Right cardiac atrium (tissue), 5 donors: ENCODE measurements around the gene CERS6. TPM values are rescaled to one million over a fixed set of nuclear protein-coding genes. Genes with fewer than 3 reads are reported as not detected.

ENCODE experiments used
- ATAC-seq, 2 donors: fragments of 200-7000 bp; cut with Tn5 transposase; one replicate each; pipeline versions ENCODE4 v1.8.0 to v1.9.1; 2020; ENCODE audit warnings: moderate library complexity in 2 of 2, mild to moderate bottlenecking in 1 of 2
- DNase-seq, 3 donors: peaks; one replicate each; pipeline ENCODE4 v3.0.0-alpha.2; 2020
- H3K27ac ChIP-seq: one replicate; pipeline ENCODE4 v1.5.1; 2013; ENCODE audit warnings: mild to moderate bottlenecking, low read length, control low read depth, moderate library complexity
- H3K27me3 ChIP-seq: one replicate; pipeline ENCODE4 v1.6.1; 2013; ENCODE audit not compliant: control insufficient read depth, insufficient read depth
- H3K4me1 ChIP-seq: one replicate; pipeline ENCODE4 v1.6.1; 2013; ENCODE audit warnings: low read length; ENCODE audit not compliant: control insufficient read depth, insufficient read depth
- H3K4me3 ChIP-seq: one replicate; pipeline ENCODE4 v1.5.1; 2013; ENCODE audit warnings: low read length, control low read depth
- H3K9me3 ChIP-seq: one replicate; pipeline ENCODE4 v1.6.1; 2013; ENCODE audit warnings: low read length; ENCODE audit not compliant: control insufficient read depth
- WGBS: extraction: QIAGEN DNeasy Blood & Tissue Kit; methylation state at CpG from one replicate; pipeline ENCODE4 v1.1.7; 2013; 5-methylcytosine and 5-hydroxymethylcytosine counted together
- intact Hi-C, 4 donors: fragments of 100-400 bp; cut with DNase I; formaldehyde crosslinking; loops; one replicate each; pipeline versions ENCODE4 v1.11.0 to v1.14.0; 2022 to 2023
- polyA plus RNA-seq: library from polyadenylated mRNA; stranded (reverse); fragments of 200-250 nt; gene quantifications from one replicate; pipeline ENCODE4 v1.2.3, GENCODE V29; 2013
- total RNA-seq, 4 donors: library from RNA; stranded (reverse); fragmentation: NEBNext Ultra II Directional; extraction: Animal tissue kit (Norgen Biotek cat#: 25700); gene quantifications; one replicate each; pipeline ENCODE4 v1.2.1, GENCODE V29; 2021
- donor health status: healthy with polysubstance abuse.
- donor health status: DM: no; HTN: yes; CAD: no.
- donor health status: DM: no; HTN: no; CAD: no.
- donor health status: DM: no; HTN: yes; CAD: no; lungs with severe emphysema.
- donor health status: DM: yes; HTN: yes; CAD: no.

The CERS6 gene
- total and polyA plus RNA-seq, 5 donors = 25.6 to 71.5 (median 48.9) TPM

DNA sequence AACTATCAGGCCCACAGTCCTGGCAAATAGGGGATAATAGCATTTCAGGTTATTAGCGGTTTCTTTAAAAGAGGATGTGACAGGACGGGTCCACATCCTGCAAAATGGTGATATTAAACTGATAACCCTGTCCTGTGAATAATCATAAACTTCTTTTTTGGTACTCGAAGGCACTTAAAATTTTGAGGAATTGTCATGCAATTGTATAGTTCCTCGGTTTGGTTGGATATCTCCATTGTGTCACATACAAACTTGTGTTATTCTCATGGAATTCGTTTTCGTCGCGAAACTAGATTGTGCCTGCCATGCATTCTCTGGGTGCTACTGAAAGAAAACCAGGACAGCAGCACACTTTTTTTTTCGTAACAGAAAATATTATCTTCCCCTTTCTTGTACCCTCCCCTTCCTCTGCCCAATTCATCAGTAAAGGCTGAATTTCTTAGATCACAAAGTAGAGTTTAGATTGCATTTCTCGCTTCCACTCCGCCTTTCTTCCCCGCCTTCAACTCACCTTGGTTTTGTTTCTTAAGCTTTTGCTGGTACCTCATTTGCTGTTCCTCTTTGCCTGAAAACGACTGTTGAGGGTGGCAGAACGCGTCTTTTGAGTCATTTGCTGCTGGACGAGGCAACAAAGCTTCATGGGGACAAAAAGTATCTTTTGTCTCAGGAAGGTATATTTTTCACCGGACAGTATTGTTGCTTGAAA lies 1.3 kb downstream of the CERS6 start:
- H3K9me3 ChIP-seq = no peaks in the 10 kb centered on the region
- WGBS = 18% methylated on average over 17 of the region's 17 CpGs
- no peak for DNase-seq
- ATAC-seq = no peak
- H3K4me1 ChIP-seq = no peaks in the 10 kb centered on the region
- H3K27ac ChIP-seq = peak overlapping the region; percentile 55
- peak overlapping the region; percentile 68 for H3K4me3 ChIP-seq
- no peaks in the 10 kb centered on the region for H3K27me3 ChIP-seq
- intact Hi-C loops = loop anchor here in 3 of 4 donors (5.0 to 10.0 kb wide), 3 partner anchors 127 to 227 kb away; no protein-coding TSS in a partner anchor

- H3K9me3 ChIP-seq = no peaks in the 10 kb centered on the region
- H3K27ac ChIP-seq = no peak overlapping the region
- H3K4me3 ChIP-seq = peak overlapping the region; percentile 68
- no peaks in the 10 kb centered on the region for H3K4me1 ChIP-seq
- DNase-seq = no peak
- intact Hi-C loops = loop anchor here in 3 of 4 donors (5.0 to 10.0 kb wide), 3 partner anchors 127 to 227 kb away; no protein-coding TSS in a partner anchor
- H3K27me3 ChIP-seq = no peaks in the 10 kb centered on the region
- no peak for ATAC-seq
- 33% methylated on average over 1 of the region's 1 CpG for WGBS
These were observed 2.1 kb downstream of the CERS6 start for GRCh38 chr2:168458139-168458538.

GRCh38 chr2:168459256-168459655 lies 3.2 kb downstream of the CERS6 start:
- DNase-seq = no peak
- ATAC-seq = no peak
- Histone ChIP-seq H3K27ac (peak overlapping the region; percentile 22), H3K4me3 (no peak overlapping the region), H3K4me1 (no peaks in the 10 kb centered on the region), H3K27me3 (no peaks in the 10 kb centered on the region), H3K9me3 (no peaks in the 10 kb centered on the region)
- 93% methylated on average over 4 of the region's 4 CpGs for WGBS
- intact Hi-C loops = loop anchor here in 3 of 4 donors (5.0 to 10.0 kb wide), 3 partner anchors 126 to 226 kb away; no protein-coding TSS in a partner anchor

GRCh38 chr2:168460571-168460970 lies 4.5 kb downstream of the CERS6 start:
- no peak overlapping the region for H3K4me3 ChIP-seq
- DNase-seq = no peak
- peak overlapping the region; percentile 36 for H3K27ac ChIP-seq
- 59% methylated on average over 2 of the region's 2 CpGs for WGBS
- H3K4me1 ChIP-seq = no peaks in the 10 kb centered on the region
- no peak for ATAC-seq
- no peaks in the 10 kb centered on the region for H3K9me3 ChIP-seq
- no peaks in the 10 kb centered on the region for H3K27me3 ChIP-seq
- intact Hi-C loops = loop anchor here in 1 of 4 donors (10.0 kb wide), 1 partner anchor 64 kb away; no protein-coding TSS in a partner anchor

- Histone ChIP-seq H3K4me3 (no peak overlapping the region), H3K4me1 (no peaks in the 10 kb centered on the region), H3K27ac (no peak overlapping the region), H3K9me3 (no peaks in the 10 kb centered on the region), H3K27me3 (no peaks in the 10 kb centered on the region)
- ATAC-seq (no peak), DNase-seq (no peak)
- intact Hi-C loops = loop anchor here in 1 of 4 donors (10.0 kb wide), 1 partner anchor 63 kb away; no protein-coding TSS in a partner anchor
- 69% methylated on average over 2 of the region's 2 CpGs for WGBS
These were observed 5.3 kb downstream of the CERS6 start for GRCh38 chr2:168461178-168461941.

GRCh38 chr2:168461942-168462331 lies 5.9 kb downstream of the CERS6 start:
- Histone ChIP-seq H3K4me1 (no peaks in the 10 kb centered on the region), H3K27ac (no peak overlapping the region), H3K27me3 (no peaks in the 10 kb centered on the region), H3K9me3 (no peaks in the 10 kb centered on the region), H3K4me3 (no peak overlapping the region)
- DNase-seq (no peak), ATAC-seq (no peak)
- intact Hi-C loops = loop anchor here in 1 of 4 donors (10.0 kb wide), 1 partner anchor 63 kb away; no protein-coding TSS in a partner anchor
- 89% methylated on average over 2 of the region's 2 CpGs for WGBS

DNA sequence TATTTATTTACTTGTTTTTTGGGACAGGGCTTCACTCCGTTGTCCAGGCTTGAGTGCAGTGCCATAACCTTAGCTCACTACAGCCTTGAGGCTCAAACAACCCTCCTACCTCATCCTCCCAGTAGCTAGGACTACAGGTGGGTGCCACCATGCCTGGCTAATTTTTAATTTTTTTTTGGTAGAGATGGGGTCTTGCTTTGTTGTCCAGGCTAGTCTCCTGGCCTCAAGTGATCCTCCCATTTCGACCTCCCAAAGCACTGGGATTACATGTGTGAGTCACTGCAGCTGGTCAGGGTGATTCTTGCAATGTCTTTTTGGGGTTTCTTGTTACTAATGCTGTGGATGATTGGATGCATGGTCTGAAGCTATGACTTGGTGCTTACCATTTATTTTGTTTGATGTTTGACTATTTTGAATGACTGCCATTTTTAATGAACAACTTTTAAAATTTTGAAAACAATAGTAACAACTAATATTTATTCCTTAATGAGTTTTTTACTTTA lies 6.5 kb downstream of the CERS6 start:
- intact Hi-C loops = loop anchor here in 1 of 4 donors (10.0 kb wide), 1 partner anchor 62 kb away; no protein-coding TSS in a partner anchor
- H3K27ac ChIP-seq = no peak overlapping the region
- H3K4me1 ChIP-seq = no peaks in the 10 kb centered on the region
- no peak for DNase-seq
- no peaks in the 10 kb centered on the region for H3K27me3 ChIP-seq
- no peak overlapping the region for H3K4me3 ChIP-seq
- 93% methylated on average over 2 of the region's 2 CpGs for WGBS
- H3K9me3 ChIP-seq = no peaks in the 10 kb centered on the region
- ATAC-seq = no peak

DNA sequence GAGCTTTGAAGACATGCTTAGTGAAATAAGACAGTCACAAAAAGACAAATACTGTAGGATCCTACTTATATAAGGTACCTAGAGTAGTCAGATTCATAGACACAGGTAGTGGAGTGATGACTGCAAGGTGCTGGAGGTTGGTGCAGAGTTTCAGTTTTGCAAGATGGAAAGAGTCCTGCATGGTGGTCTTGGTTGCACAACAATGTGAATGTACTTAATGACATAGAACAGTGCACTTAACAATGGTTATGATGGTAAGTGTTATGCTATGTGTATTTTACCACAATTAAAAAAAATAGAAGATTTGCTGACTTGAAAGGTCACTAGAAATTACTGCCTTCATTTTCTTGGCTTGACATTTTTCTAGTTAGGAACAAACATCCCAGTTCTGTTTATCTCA lies 9.5 kb downstream of the CERS6 start:
- intact Hi-C loops = loop anchor here in 1 of 4 donors (10.0 kb wide), 1 partner anchor 59 kb away; no protein-coding TSS in a partner anchor
- Histone ChIP-seq H3K27ac (no peak overlapping the region), H3K9me3 (no peaks in the 10 kb centered on the region), H3K27me3 (no peaks in the 10 kb centered on the region), H3K4me3 (no peak overlapping the region), H3K4me1 (peaks cover 4% of the 10 kb centered on the region)
- ATAC-seq (no peak), DNase-seq (no peak)

DNA sequence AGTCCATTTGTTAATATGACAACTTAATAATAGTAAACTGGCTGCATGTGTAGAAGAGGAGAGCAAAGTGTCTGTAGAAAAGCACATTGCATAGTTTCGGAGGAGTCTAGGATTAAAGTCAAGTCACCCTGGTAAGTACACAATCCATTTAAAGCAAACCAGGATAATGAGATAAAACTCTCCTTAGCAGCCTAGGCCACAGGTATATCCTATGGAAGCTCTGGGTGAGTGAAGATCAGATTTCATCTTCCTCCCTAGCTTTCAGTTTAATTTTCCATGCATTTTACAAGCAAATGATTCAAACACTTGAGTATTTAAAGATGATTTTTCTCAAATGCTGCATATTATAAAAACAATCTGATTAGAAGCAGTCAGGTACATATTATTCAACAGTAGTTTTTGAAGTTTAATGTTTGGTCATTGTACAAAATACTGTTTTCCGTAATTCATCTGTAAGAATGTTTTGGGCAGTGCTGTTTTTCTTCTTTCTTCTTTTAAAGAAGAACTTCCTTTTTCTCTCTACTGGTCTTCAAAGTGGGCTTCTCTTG lies 10.2 kb downstream of the CERS6 start:
- Histone ChIP-seq H3K9me3 (no peaks in the 10 kb centered on the region), H3K27me3 (no peaks in the 10 kb centered on the region), H3K4me3 (peak overlapping the region; percentile 15), H3K27ac (no peak overlapping the region), H3K4me1 (peaks cover 4% of the 10 kb centered on the region)
- no peak for DNase-seq
- intact Hi-C loops = loop anchor here in 1 of 4 donors (10.0 kb wide), 1 partner anchor 59 kb away; no protein-coding TSS in a partner anchor
- ATAC-seq = no peak
- whole genome bisulfite sequencing = 46% methylated on average over 2 of the region's 2 CpGs

- H3K4me1 ChIP-seq = peaks cover 4% of the 10 kb centered on the region
- peak overlapping the region; percentile 15 for H3K4me3 ChIP-seq
- H3K27ac ChIP-seq = no peak overlapping the region
- DNase-seq = no peak
- intact Hi-C loops = loop anchor here in 1 of 4 donors (10.0 kb wide), 1 partner anchor 58 kb away; no protein-coding TSS in a partner anchor
- H3K9me3 ChIP-seq = no peaks in the 10 kb centered on the region
- peak; percentile 60 to 66 for ATAC-seq
- no peaks in the 10 kb centered on the region for H3K27me3 ChIP-seq
- 15% methylated on average over 3 of the region's 3 CpGs for WGBS
These were observed 10.9 kb downstream of the CERS6 start for GRCh38 chr2:168466834-168467565.
